Measurements from ENCODE around the gene GYG1.

The GYG1 gene

DNA sequence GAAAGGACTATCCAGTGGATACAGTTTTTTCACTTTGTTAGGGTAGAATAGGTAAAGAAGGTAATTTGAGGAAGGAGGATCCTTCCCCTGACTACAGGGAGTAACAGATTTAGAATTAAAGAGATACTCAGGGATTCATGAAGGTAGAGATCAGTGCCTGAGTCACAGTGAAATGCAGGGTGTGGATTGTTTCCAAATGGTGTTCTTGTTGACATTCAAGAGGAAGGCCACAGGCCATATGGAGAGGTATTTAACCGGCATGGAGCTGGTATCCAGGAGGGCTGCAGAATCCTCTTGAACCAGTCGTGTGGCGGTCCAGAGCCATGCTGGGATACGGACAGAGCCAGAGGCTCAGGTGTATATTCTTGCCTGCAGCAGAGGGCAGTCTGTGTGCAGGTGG is 28.2 kb downstream of the GYG1 start:
- no peak for DNase-seq

DNA sequence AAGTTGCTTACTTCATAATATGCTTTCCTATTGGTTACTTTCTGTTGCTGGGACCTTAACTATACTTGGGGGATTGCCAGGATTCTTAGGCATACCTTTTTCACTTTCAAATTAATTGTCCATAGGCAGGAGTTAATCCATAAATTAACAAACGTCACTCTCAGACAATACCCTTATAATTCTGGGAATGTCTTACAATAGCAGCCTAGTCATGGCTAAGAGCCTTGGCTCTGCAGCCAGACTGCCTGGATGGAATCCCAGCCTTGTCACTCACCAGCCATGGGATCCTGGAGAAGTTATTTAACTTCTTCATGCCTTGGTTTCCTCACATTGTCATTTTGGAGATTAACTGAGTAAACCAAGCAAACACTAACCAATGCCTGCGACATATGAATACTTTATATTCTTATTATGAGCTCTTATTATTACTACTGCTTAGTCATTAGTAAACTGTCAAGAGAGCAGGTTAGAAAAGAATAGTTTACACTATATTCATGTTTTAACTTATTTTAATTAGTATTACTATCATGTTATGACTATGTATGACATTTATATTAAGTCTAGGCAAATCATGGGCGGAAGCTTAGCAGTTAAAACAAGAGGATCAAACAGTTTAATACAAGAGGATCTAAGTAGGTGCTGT is 29.0 kb downstream of the GYG1 start:
- no peak for DNase-seq

- DNase-seq = no peak
These were observed 29.5 kb downstream of the GYG1 start for GRCh38 chr3:149020839-149021252.

- no peak for DNase-seq
These were observed 30.5 kb downstream of the GYG1 start for GRCh38 chr3:149021830-149022229.

GRCh38 chr3:149023951-149024350 is 32.6 kb downstream of the GYG1 start:
- DNase-seq = no peak

GRCh38 chr3:149026718-149027117 is 35.4 kb downstream of the GYG1 start:
- no peak for DNase-seq

DNA sequence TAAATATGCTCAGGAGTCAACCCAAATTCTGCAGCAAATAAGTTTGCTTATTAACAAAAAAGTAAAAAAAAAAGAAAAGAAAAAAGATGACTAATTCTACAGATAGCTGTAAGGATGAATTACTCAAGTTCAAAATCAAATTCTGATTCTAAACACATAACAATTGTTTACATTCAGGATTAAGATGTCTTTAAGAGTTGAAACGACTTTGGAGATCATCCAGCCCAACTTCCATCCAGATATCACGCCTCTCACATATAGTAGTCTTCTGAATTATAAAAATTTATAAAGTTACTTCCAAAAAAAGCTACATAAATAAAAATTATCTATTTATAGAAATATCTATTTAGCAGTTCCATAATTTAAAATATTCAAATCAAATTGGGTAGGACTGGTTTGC is 39.8 kb downstream of the GYG1 start:
- no peak for DNase-seq

- DNase-seq = no peak
These were observed 46.3 kb downstream of the GYG1 start for GRCh38 chr3:149037684-149038083.

DNA sequence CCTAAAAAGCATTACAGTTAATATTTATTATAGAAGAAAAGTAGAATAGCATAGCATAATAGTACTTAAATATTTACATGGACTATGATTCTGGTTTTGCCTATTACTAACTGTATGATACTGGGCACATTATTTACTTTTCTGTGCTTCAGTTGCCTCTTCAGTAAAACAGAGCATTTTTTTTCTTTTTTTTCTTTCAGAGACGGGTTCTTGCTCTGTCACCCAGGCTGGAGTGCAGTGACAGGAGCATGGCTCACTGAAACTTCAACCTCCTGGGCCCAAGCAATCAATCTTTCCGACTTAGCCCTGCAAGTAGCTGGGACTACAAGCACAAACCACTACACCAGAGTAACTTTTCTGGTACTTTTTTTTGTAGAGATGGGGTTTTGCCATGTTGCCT is 47.0 kb downstream of the GYG1 start:
- no peak for DNase-seq

DNA sequence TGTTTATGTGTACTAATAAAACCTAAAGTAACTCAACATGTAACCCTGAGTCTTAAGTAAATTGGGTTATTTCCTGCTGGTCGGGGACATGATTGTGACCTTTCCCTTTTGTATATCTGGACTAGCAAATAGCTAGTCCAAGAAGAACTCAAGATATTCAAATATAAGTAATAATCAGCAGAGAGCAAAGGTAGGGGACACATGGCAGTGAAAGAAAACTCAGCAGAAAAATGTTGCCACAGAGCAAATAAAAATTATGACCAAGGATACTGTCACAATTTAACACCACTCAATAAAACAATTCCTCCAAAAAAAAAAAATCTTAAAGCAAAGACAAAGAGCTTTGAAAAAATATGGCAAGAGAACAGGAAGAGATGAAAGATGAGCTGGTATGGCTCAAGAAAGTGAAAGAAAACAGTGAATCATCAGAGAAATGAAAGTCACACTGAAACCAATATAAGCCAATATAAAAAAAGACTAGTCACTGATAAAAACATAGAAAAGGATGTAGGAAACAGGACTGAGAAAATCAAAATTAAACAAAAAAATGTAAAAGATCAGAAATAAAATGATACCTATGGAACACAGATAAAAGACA is 51.5 kb downstream of the GYG1 start:
- DNase-seq = no peak

GRCh38 chr3:149044339-149045083 is 53.2 kb downstream of the GYG1 start:
- DNase-seq = no peak

DNA sequence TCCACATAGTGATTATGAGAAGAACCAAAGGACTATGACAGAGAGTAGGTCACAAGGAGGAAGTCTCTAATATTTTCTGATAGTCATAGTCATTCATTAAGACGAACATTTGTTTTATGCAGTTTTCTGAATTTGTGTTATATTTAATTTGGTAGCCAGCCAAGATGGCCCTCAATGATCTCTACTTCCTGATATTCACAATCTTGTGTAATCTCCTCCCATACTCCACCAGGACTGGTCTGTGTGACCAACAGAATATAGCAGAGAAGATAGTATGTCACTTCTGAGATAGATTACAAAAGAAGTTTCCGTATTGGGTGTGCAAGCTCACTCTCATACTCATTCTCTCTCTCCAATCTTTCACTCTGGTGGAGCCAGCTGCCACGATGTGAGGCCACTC is 64.2 kb downstream of the GYG1 start:
- no peak for DNase-seq

GRCh38 chr3:149058198-149058597 is 66.9 kb downstream of the GYG1 start:
- no peak for DNase-seq

- DNase-seq = no peak
These were observed 67.3 kb downstream of the GYG1 start for GRCh38 chr3:149058602-149059001.

DNA sequence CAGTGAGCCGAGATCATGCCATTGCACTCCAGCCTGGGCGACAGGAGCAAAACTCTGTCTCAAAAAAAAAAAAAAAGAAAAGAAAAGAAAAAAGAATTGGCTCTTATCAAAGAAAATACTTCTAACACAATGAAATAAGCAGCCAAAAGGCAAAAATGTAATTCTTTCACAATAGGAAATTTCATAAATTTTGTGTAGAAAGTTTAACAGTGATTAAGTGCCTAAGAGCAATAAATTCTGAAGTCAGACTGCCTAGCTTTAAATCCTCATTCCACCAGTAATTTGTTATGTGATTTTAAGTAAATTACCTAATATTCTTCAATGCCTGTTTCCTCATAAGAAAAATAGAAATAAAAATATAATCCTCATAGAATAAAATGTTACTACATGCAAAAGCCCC is 70.4 kb downstream of the GYG1 start:
- no peak for DNase-seq

DNA sequence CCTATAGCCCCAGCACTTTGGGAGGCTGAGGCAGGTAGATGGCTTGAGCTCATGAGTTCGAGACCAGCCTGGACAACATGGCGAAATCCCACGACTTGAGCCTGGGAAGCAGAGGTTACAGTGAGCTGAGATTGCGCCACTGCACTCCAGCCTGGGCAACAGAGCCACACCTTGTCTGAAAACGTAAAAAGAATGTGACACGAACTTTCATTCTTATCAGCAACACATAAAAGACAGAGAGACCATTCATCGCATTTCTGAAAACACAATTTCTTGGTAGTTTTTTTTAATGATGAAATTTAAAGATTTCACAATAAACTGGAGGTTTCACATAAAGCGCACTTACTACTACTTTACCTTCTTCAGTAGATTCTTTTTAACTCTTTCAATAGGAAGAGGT is 76.5 kb downstream of the GYG1 start:
- no peak for DNase-seq
